GM10847 (cell line): ENCODE data around the gene TBC1D14.

Source experiments
- POLR2A ChIP-seq: IDR thresholded peaks from 2 replicates; pipeline ENCODE4 v1.6.1; 2011; ENCODE audit not compliant: insufficient read length; ENCODE audit errors: extremely low read depth

Gene TBC1D14

DNA sequence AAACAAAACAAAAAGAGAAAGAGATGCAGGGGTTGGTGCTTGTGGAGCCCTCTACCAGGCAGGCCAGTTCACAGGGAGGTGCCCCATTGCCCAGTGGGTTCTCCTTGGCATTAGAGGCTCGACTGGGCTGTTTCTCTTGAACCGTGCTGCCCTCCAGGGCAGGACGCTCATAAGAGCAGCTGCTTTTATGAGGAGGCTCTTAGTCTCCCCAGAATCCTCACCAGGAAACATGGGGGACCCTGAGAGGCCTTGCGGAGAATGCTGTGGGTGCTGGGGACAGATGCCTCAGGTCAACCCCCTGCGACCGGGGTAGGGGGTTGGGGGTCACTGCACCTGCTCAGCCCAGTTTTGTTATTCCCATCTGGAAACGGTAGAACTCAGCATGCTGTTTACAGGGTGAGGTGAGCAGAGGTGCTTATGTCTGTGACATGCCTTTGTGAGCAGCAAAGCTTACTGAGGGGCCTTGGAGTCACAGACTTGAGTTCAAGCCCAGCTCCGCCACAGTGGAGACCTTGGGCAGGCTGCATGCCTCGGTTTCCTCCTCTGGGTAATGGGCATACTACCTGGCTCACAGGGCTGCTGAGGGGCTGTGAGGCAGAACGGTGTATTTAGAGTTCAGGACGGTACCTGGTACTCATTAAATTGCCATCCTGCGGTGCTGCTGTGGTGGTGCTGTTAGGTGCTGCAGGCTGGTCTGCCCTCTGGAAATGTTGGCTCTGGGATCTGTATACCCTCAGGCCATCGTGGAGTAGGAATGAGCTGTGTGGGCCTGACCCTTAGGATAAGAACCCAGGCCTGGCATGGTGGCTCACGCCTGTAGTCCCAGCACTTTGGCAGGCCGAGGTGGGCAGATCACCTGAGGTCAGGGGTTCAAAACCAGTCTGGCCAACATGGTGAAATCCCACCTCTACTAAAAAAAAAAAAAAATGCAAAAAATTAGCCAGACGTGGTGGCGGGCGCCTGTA is 5.7 kb downstream of the TBC1D14 start:
- no peak for TF ChIP-seq POLR2A

GRCh38 chr4:6916069-6916586 is 6.5 kb downstream of the TBC1D14 start:
- no peak for TF ChIP-seq POLR2A

DNA sequence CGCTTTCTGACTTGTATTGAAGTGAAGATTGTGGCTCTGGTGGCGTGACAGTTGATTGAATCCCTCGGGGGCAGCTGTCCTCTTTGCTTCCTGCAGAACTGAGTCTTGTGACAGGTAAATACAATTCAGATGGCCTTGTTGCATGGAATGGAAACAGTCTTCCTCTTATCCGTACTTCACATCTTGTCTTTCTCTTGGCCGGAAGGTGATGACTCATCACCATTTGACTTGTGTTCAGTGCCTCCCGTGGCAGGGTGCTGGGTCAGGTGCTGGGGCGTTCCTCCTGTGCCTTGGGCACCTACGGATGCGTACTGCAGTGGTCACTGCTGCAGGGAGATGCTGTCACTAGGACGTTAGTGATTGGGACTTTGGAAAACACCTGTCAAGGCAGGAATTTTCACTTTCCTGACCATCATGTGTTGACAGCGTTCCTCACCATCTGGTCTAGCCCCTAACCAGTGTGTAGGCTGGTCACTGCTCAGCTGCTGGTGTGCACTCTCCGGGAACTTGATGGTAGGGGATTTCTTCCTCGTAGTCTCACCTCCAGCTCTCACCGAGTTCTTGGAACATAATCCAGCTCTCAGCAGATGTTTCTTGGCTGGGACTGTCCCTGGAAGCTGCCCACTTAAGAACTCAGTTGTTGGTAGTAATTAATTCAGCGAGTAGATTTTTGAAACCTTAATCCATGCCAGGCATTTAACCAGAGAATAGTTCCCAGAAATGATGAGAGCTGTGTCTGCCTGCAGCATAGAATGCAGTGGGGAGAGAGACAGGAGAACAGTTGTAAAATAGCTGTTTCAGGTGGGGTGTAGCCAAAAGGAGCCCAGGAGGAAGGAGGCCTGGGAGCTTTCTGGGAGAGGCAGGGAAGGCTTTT is 7.2 kb downstream of the TBC1D14 start:
- no peak for TF ChIP-seq POLR2A

DNA sequence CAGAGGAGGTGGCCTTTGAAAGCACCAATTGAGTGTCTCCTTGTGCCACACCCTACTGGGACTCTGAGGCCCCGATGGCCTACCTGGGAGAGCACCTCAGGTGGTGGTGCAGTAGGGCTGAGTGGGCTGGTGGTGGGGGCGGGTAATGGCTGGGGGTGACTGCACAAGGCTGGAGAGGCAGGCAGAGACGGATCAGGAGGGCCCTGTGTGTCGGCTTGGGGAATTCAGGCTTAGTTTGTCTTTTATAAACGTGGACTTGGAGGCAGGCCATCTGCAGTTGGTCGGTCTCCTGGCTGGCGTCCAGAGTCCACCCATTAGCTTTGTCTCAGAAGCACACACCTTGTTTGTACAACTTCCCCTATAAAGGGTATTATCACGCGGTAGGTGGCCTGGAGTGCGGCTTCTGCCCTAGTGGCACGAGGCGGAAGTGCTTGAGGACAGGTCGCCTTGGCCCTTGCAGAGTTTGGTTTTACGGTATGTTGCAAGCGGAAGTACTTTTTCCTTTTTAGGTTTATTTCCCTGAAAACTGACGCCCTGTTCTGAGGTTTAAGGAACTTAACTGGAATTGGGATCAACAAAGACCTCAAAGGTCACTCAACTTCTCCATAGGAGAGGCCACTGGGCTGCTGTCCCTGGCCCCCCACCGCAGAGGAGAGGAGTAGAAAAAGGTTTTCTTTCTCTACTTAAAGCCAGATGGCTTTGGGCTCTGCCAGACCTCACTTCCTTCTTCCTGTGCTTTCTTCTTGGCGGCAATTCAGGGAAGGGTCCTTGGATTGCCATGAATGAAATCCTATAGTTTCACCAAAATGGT is 8.0 kb downstream of the TBC1D14 start:
- no peak for TF ChIP-seq POLR2A

GRCh38 chr4:6918338-6918737 is 8.7 kb downstream of the TBC1D14 start:
- TF ChIP-seq POLR2A: no peak

DNA sequence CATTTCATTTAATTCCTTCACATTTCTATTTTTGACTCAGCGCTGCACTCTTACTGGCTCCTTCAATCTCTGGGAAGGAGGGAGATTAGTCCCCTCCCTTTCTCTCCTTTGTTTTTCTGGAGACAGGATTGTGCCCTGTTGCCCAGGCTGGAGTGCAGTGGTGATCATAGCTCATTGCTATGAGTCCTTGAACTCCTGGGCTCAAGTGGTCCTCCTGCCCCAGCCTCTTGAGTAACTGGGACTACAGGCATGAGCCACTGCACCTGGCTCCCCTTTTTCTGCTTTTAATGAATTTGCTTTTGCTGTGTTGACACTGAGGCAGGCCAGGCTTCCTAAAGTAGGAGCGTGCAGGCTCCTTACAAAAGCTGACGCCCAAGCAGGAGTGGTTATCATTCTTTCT is 10.5 kb downstream of the TBC1D14 start:
- no peak for TF ChIP-seq POLR2A

GRCh38 chr4:6923507-6923906 is 13.9 kb downstream of the TBC1D14 start:
- no peak for TF ChIP-seq POLR2A

DNA sequence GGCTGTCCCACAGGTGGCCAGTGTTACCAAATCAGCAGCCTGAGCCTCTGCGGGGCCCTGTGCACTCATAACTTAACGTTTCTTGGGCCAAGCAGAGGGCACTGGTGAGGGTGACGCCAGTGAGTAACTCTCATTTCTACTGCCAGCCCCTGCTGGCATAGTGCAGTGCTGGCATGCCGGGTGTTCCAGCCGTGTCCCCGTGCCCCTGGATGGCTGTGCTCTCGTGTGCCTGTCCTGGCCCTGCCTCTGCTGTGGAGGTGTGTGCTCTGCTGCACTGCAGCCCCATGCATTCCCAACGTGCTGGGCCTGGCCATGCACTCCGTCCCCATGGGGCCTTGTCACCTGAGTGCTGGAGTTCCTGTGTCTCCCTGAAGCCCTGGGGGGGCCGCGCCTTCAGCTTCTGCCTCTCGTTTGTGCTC is 14.7 kb downstream of the TBC1D14 start:
- no peak for TF ChIP-seq POLR2A

- no peak for TF ChIP-seq POLR2A
These were observed 15.8 kb downstream of the TBC1D14 start for GRCh38 chr4:6925357-6925836.

DNA sequence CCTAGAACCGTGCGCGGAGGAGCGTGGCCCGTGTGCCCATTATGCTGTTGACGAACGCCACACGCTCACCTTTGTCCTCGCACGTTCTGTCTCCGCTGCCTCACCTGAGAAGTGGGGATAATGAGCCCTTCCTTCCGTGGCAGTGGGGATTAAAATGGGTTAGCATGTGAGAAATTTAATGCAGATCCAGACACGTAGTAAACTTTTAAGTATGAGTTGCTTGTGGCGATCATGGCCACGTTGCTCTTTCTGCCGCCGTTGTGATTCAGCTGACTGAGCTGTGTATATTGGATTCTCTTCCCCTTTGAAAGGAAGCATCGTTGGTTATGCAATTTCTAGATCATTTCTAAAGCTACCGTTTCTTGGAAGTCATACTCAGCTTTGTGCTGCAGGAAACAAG is 16.5 kb downstream of the TBC1D14 start:
- TF ChIP-seq POLR2A: no peak

DNA sequence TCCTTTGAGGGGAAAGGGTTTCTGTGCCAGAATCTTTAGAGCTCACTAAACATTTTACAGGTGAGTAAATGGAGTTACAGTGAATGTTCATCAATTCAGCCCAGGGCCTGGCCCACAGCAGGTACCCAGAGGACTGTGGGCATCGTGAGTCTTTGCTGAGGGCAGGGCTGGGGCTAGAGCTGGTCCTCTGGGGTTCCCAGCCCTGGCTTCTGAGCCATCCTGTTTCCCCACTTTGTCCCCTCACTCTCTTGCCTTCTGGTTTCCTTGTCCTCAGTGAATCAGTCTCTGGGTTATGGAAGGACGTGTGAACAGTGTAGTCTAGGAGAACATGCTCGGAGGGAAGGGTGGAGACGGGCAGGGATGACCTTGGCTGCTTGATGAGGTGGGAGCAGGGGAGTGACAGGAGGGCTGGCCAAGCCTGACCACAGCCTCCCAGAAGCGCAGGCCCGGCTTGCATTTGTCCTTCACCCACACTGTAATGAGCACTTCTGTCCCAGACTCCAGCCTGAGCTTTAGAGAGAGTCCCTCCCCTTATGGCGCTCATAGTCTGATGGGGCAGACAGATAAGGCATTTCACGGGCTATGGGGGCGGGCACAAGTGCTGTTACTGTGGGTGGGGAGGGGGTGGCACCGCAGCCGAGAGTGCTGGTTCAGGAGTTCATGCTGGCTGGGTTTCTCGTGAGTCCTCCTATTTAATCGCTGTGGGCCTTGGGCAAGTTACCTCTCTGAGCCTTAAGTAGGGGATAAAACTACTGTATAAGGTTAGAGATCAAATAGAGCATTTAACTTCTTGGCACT is 17.3 kb downstream of the TBC1D14 start:
- no peak for TF ChIP-seq POLR2A

GRCh38 chr4:6928081-6928480 is 18.5 kb downstream of the TBC1D14 start:
- no peak for TF ChIP-seq POLR2A

DNA sequence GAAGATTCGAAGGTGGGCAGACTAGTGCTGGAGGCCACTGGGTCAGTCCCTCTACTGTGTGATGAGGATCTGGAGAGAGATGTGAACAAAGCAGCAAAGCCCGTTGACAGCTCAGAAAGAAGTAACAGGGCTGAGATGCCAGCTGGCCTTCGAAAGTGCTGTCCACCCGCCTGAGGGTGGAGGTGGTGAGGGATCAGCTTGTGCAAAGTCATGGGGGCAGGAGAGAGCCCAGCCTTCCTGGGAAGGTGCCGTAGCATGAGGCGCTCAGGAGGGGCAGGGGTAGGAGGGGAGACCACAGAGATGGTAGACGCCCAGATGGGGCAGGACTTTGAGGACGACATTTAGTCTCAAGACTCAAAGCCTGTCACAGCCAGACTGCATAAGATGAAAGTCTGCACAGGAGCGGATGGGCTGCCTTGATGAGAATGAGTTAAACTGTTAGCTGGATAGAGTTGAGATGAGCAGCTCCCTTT is 19.7 kb downstream of the TBC1D14 start:
- no peak for TF ChIP-seq POLR2A
